IPS-NIHi11 (cell line): ENCODE results near the gene TSPEAR.

Experiments
- DNase-seq: peaks from one replicate; pipeline ENCODE4 v3.0.0; 2012; ENCODE audit warnings: mixed read lengths, low spot score

The TSPEAR gene

GRCh38 chr21:44740742-44741141 is 29.4 kb upstream of the TSPEAR start:
- no peak for DNase-seq

- DNase-seq = no peak
Observed at GRCh38 chr21:44739316-44739715, 27.9 kb upstream of the TSPEAR start.

- DNase-seq = no peak
Observed at GRCh38 chr21:44738621-44739020, 27.2 kb upstream of the TSPEAR start.

GRCh38 chr21:44737706-44738354 is 26.5 kb upstream of the TSPEAR start:
- DNase-seq = no peak

GRCh38 chr21:44736291-44737004 is 25.1 kb upstream of the TSPEAR start:
- DNase-seq = no peak

GRCh38 chr21:44735821-44736220 is 24.4 kb upstream of the TSPEAR start:
- no peak for DNase-seq

- DNase-seq = no peak
Observed at GRCh38 chr21:44734841-44735240, 23.5 kb upstream of the TSPEAR start.

- DNase-seq = no peak
Observed at GRCh38 chr21:44734026-44734745, 22.8 kb upstream of the TSPEAR start.

- no peak for DNase-seq
Observed at GRCh38 chr21:44732956-44733355, 21.6 kb upstream of the TSPEAR start.

GRCh38 chr21:44732263-44732662 is 20.9 kb upstream of the TSPEAR start:
- no peak for DNase-seq

- no peak for DNase-seq
Observed at GRCh38 chr21:44730951-44731579, 19.7 kb upstream of the TSPEAR start.

GRCh38 chr21:44730028-44730395 is 18.6 kb upstream of the TSPEAR start:
- no peak for DNase-seq

GRCh38 chr21:44729336-44730027 is 18.1 kb upstream of the TSPEAR start:
- no peak for DNase-seq

- DNase-seq = no peak
Observed at GRCh38 chr21:44728716-44729115, 17.3 kb upstream of the TSPEAR start.

- DNase-seq = no peak
Observed at GRCh38 chr21:44727757-44728156, 16.4 kb upstream of the TSPEAR start.

- no peak for DNase-seq
Observed at GRCh38 chr21:44727321-44727720, 15.9 kb upstream of the TSPEAR start.

- no peak for DNase-seq
Observed at GRCh38 chr21:44726826-44727225, 15.5 kb upstream of the TSPEAR start.

- no peak for DNase-seq
Observed at GRCh38 chr21:44724926-44725325, 13.6 kb upstream of the TSPEAR start.

GRCh38 chr21:44724196-44724595 is 12.8 kb upstream of the TSPEAR start:
- no peak for DNase-seq

- DNase-seq = no peak
Observed at GRCh38 chr21:44723177-44724131, 12.1 kb upstream of the TSPEAR start.

- no peak for DNase-seq
Observed at GRCh38 chr21:44722731-44723130, 11.4 kb upstream of the TSPEAR start.
